Vagina (tissue), 2 donors: ENCODE data around the gene FBXW5.

Experiments used
- CTCF ChIP-seq, 3 experiments: fragments of 450-650 bp in 2 of 3; fragments of 200-600 bp in 1 of 3; sonication (generic) in 1 of 3; IDR thresholded peaks; one replicate each; pipeline ENCODE4 v1.5.1; 2017 to 2019; ENCODE audit warnings: antibody characterized with exemption in 3 of 3, mild to moderate bottlenecking in 2 of 3, moderate library complexity in 2 of 3
- POLR2A ChIP-seq, 2 donors: fragments of 450-650 bp; IDR thresholded peaks; one replicate each; pipeline ENCODE4 v1.6.1; 2017; ENCODE audit warnings: antibody characterized with exemption in 2 of 2, mild to moderate bottlenecking in 2 of 2, moderate library complexity in 2 of 2
- POLR2AphosphoS5 ChIP-seq, 2 donors: sonication (generic); formaldehyde crosslinking; IDR thresholded peaks; one replicate each; pipeline ENCODE4 v1.9.0; 2017; ENCODE audit warnings: antibody characterized with exemption in 2 of 2, mild to moderate bottlenecking in 2 of 2, low read depth in 1 of 2; ENCODE audit not compliant: insufficient read depth in 1 of 2

- TF ChIP-seq CTCF (IDR thresholded peaks at IDR 0.05) (no peak), POLR2A (IDR thresholded peaks at IDR 0.05) (no peak), POLR2AphosphoS5 (IDR thresholded peaks at IDR 0.05; ENCODE audit: insufficient read depth in 1 of 2, low read depth in 1 of 2) (no peak)
These were observed 18.2 kb upstream of the FBXW5 start for GRCh38 chr9:136962701-136963248.
